ENCODE results near the gene NSMCE4A. TPM values are rescaled to one million over a fixed set of nuclear protein-coding genes. Genes with fewer than 3 reads are reported as not detected.

Gene NSMCE4A
- total and polyA plus RNA-seq, 2 of the 4 experiments (the other 2 are of a cell fraction) = 13.4 to 33.2 TPM

- Histone ChIP-seq H3K27me3 (ENCODE audit: control insufficient read depth, insufficient read depth, low read length) (no peaks in the 10 kb centered on the region), H3K27ac (ENCODE audit: insufficient read depth, low read length) (peak within 1 kb of the TSS; percentile 98), H3K56ac (ENCODE audit: extremely low read depth, insufficient read depth, low read length) (peak within 1 kb of the TSS; percentile 90), H2AK9ac (replicated peaks; ENCODE audit: low read depth, low read length, poor library complexity) (peak within 1 kb of the TSS; percentile 80), H2AFZ (replicated peaks; ENCODE audit: low read length, poor library complexity) (peak within 1 kb of the TSS; percentile 97), H2BK120ac (ENCODE audit: low read depth, low read length) (peak within 1 kb of the TSS; percentile 73; the same call in 1 of the 2 replicates), H4K5ac (ENCODE audit: low read depth, low read length) (peak within 1 kb of the TSS; percentile 93), H3K9me3 (ENCODE audit: control insufficient read depth, insufficient read depth, low read length) (no peaks in the 10 kb centered on the region), H2AK5ac (ENCODE audit: low read depth, low read length) (peak within 1 kb of the TSS; percentile 47; the same call in 1 of the 2 replicates), H3K79me1 (ENCODE audit: low read depth in 1 of 2, low read length in 2 of 2) (peaks cover 10 to 39% of the 10 kb centered on the region in 2 experiments), H3K18ac (ENCODE audit: low read depth, low read length) (peak within 1 kb of the TSS; percentile 74), H4K91ac (ENCODE audit: insufficient read depth, low read depth, low read length) (peak within 1 kb of the TSS; percentile 71), H2BK20ac (ENCODE audit: low read depth, low read length) (0 out of 2 replicates have a peak within 1 kb of the TSS, but pooled peaks have one; percentile 6), H3K4me1 (ENCODE audit: control insufficient read depth, insufficient read depth, low read length) (no peaks in the 10 kb centered on the region), H3K4ac (ENCODE audit: low read depth, low read length) (peak within 1 kb of the TSS; percentile 83), H3K9ac (ENCODE audit: low read depth, low read length) (peak within 1 kb of the TSS; percentile 93), H2BK15ac (ENCODE audit: low read depth, low read length) (no peak within 1 kb of the TSS), H3K4me3 (ENCODE audit: insufficient read depth, low read depth, low read length) (peak within 1 kb of the TSS; percentile 91), H4K20me1 (ENCODE audit: insufficient read depth, low read length) (no peaks in the 10 kb centered on the region), H3K36me3 (ENCODE audit: control insufficient read depth, insufficient read depth, low read length) (peaks cover 3% of the 10 kb centered on the region), H3K23ac (ENCODE audit: low read depth, low read length) (peak within 1 kb of the TSS; percentile 79), H3K9me1 (ENCODE audit: insufficient read depth, low read length) (peaks cover 6% of the 10 kb centered on the region; the same call in 1 of the 2 replicates), H2BK5ac (ENCODE audit: low read depth, low read length, poor library complexity, severe bottlenecking) (peak within 1 kb of the TSS; percentile 96), H3K4me2 (ENCODE audit: low read depth, low read length) (peak within 1 kb of the TSS; percentile 96), H3K14ac (replicated peaks; ENCODE audit: low read depth, low read length) (peak within 1 kb of the TSS; percentile 84), H4K8ac (ENCODE audit: low read depth in 2 of 2, low read length in 2 of 2) (peak within 1 kb of the TSS; percentile 76 to 93)
- in situ Hi-C loops (cut with MboI; ENCODE audit: low sequenced_read_pairs) (no loop called here), dilution Hi-C loops (cut with HindIII; ENCODE audit: low sequenced_read_pairs, unreplicated experiment) (no loop called here), intact Hi-C loops (cut with micrococcal nuclease) (loop anchor here (1.0 to 10.0 kb wide), 3 partner anchors 124 to 337 kb away; no protein-coding TSS in a partner anchor)
- no TSS peak for BruUV-seq (replicated peaks)
- ATAC-seq (ENCODE audit: low read depth) (peak; percentile 95), DNase-seq (peak; percentile 88)
- ChIA-PET POLR2A (ENCODE audit: unreplicated experiment) (interaction anchor here (0.5 kb wide), 1 partner anchor 1077 kb away, joined by 4 read pairs; no protein-coding TSS in a partner anchor), CTCF (no interaction called here)
- TF ChIP-seq RAD21 (IDR thresholded peaks at IDR 0.05; ENCODE audit: low read length) (no peak), CTCF (conservative IDR thresholded peaks at IDR 0.05; ENCODE audit: low read depth, low read length) (no peak; the same call in 1 of the 2 replicates), USF2 (IDR thresholded peaks at IDR 0.05; ENCODE audit: low read depth, low read length) (no peak), MAZ (IDR thresholded peaks at IDR 0.05; ENCODE audit: borderline replicate concordance, low read depth, low read length) (peak; percentile 20; the same call in 1 of the 2 replicates), RCOR1 (IDR thresholded peaks at IDR 0.05; ENCODE audit: insufficient replicate concordance, low read length) (no peak), POLR2A (IDR thresholded peaks at IDR 0.05; ENCODE audit: low read depth, low read length) (peak; percentile 85), FOS (IDR thresholded peaks at IDR 0.05; ENCODE audit: low read depth, low read length) (no peak)
- 0% methylated on average over 24 of the region's 87 CpGs; no CpG with 5 or more reads in 1 of the 2 experiments for WGBS, 2 experiments (ENCODE audit: extremely low coverage in 2 of 2, insufficient read length in 1 of 2)
These were observed 47.0 kb downstream of the NSMCE4A start, which contains the start of gene ATE1 for GRCh38 chr10:121927841-121928527. ATE1 (minus strand) TSS chr10:121928031; CDS start chr10:121927949, 82 bp downstream.

All from IMR-90 (cell line).